K562 (cell line): ENCODE data around the gene LTBP1. TPM values are rescaled to one million over a fixed set of nuclear protein-coding genes. Genes with fewer than 3 reads are reported as not detected.
A peak's percentile ranks its signal among the peaks of the same experiment; 100 is the strongest.

Experiments used
- CBFA2T2 ChIP-seq: fragments of 450-650 bp; conservative IDR thresholded peaks from 2 replicates; pipeline ENCODE4 v1.6.1; 2017; ENCODE audit warnings: mild to moderate bottlenecking
- CBFA2T3 ChIP-seq: fragments of 450-650 bp; IDR thresholded peaks from 2 replicates; pipeline ENCODE4 v1.6.1; 2017
- CHD1 ChIP-seq: fragments of 200-600 bp; sonication (generic); IDR thresholded peaks from one replicate; pipeline ENCODE4 v1.6.1; 2012; ENCODE audit warnings: mild to moderate bottlenecking, moderate library complexity, low read length, inconsistent platforms
- HDAC6 ChIP-seq: IDR thresholded peaks from 2 replicates; pipeline ENCODE4 v1.6.1; 2012; ENCODE audit warnings: low read depth, mild to moderate bottlenecking, control low read depth, inconsistent platforms, low read length, moderate library complexity
- HMBOX1 ChIP-seq: sonication (generic); IDR thresholded peaks from 2 replicates; pipeline ENCODE4 v1.6.1; 2016
- HNRNPH1 ChIP-seq: fragments of 200-400 bp; formaldehyde crosslinking; optimal IDR thresholded peaks from 2 replicates; pipeline ENCODE3; 2017; ENCODE audit warnings: low read depth, mild to moderate bottlenecking, low read length, moderate library complexity
- JUNB ChIP-seq: fragments of 450-650 bp; formaldehyde crosslinking; conservative IDR thresholded peaks from 2 replicates; pipeline ENCODE4 v1.4.0; 2020; ENCODE audit warnings: mild to moderate bottlenecking
- KLF10 ChIP-seq: fragments of 250-450 bp; sonication (Bioruptor Pico); IDR thresholded peaks from 2 replicates; pipeline ENCODE4 v1.6.1; 2021; ENCODE audit warnings: matching md5 sums
- NFXL1 ChIP-seq: fragments of 450-650 bp; formaldehyde crosslinking; IDR thresholded peaks from 2 replicates; pipeline ENCODE4 v1.4.0; 2021; ENCODE audit warnings: mild to moderate bottlenecking
- NRF1 ChIP-seq, 2 experiments: fragments of 450-650 bp; IDR thresholded peaks in 1 of 2; conservative IDR thresholded peaks in 1 of 2; 2 replicates each; pipeline ENCODE4 v1.6.1; 2014; ENCODE audit warnings: mild to moderate bottlenecking in 2 of 2
- TEAD4 ChIP-seq, 2 experiments: sonication (generic) in 1 of 2; formaldehyde crosslinking in 1 of 2; IDR thresholded peaks; 2 replicates each; pipeline versions ENCODE4 v1.6.1 to v1.8.0; 2012 to 2022; ENCODE audit warnings: borderline replicate concordance in 1 of 2, inconsistent platforms in 1 of 2, low read length in 1 of 2, mild to moderate bottlenecking in 1 of 2, missing genetic modification reagents in 1 of 2
- ZBTB34 ChIP-seq: fragments of 250-450 bp; sonication (Bioruptor Pico); IDR thresholded peaks from 2 replicates; pipeline ENCODE4 v1.8.0; 2021; ENCODE audit warnings: mild to moderate bottlenecking, moderate library complexity
- ZNF134 ChIP-seq: fragments of 250-450 bp; sonication (Bioruptor Pico); conservative IDR thresholded peaks from 2 replicates; pipeline ENCODE4 v1.4.0; 2020
- ZNF143 ChIP-seq: sonication (generic); formaldehyde crosslinking; IDR thresholded peaks from 2 replicates; pipeline ENCODE4 v1.9.0; 2022; ENCODE audit warnings: mild to moderate bottlenecking, missing genetic modification reagents
- ZNF764 ChIP-seq: fragments of 250-450 bp; sonication (Bioruptor Pico); IDR thresholded peaks from 2 replicates; pipeline ENCODE4 v1.4.0; 2020; ENCODE audit warnings: low read depth, mild to moderate bottlenecking, moderate library complexity
- ZNF79 ChIP-seq: fragments of 250-450 bp; sonication (Bioruptor Pico); IDR thresholded peaks from 2 replicates; pipeline ENCODE4 v1.4.0; 2020; ENCODE audit warnings: low read depth, mild to moderate bottlenecking, moderate library complexity
- polyA plus RNA-seq, 8 experiments: library from polyadenylated mRNA; depleted of rRNA in 4 of 8; stranded (reverse) in 5 of 8; unstranded in 3 of 8; fragments of >200 nt; fragmentation: Nextera tagmentation in 2 of 8; fragmentation: Illumina TruSeq in 1 of 8; extraction: Ambion mirVana in 2 of 8; extraction: Trizol in 1 of 8; gene quantifications; 2 replicates each; pipeline versions ENCODE4 v1.2.1 to v1.2.3, GENCODE V29; 2011 to 2014; ENCODE audit warnings: inconsistent platforms in 1 of 8, missing spikeins in 1 of 8
- total RNA-seq, 7 experiments: library from RNA; depleted of rRNA in 6 of 7; stranded (reverse); fragments of >200 nt in 6 of 7; fragmentation: Illumina TruSeq in 2 of 7; extraction: Trizol in 2 of 7; gene quantifications; 2 replicates each; pipeline versions ENCODE4 v1.2.1 to v1.2.3, GENCODE V29; 2011 to 2021; ENCODE audit warnings: low replicate concordance in 1 of 7

The LTBP1 gene
- total and polyA plus RNA-seq, 9 of the 15 experiments (the other 6 are each of a cell fraction or from before 2014, with no cell fraction given): 3.6 to 16.4 (median 8.5) TPM

- TF ChIP-seq ZNF134 (CRISPR knock-in tag): no peak
- no peak for TF ChIP-seq CHD1
- TF ChIP-seq JUNB: no peak
- peak; percentile 86 for TF ChIP-seq TEAD4 (IDR thresholded peaks at IDR 0.05; ENCODE audit: low read length)
- no peak for TF ChIP-seq TEAD4 (CRISPR knock-in tag; IDR thresholded peaks at IDR 0.05; ENCODE audit: borderline replicate concordance)
- no peak for TF ChIP-seq KLF10 (CRISPR knock-in tag)
- no peak for TF ChIP-seq ZBTB34 (CRISPR knock-in tag)
- no peak for TF ChIP-seq NFXL1 (CRISPR knock-in tag)
- TF ChIP-seq ZNF79 (CRISPR knock-in tag): no peak
- TF ChIP-seq NRF1 (conservative IDR thresholded peaks at IDR 0.05 in 1 of 2, IDR thresholded peaks at IDR 0.05 in 1 of 2): no peak
- TF ChIP-seq HMBOX1: 0 out of 2 replicates have a peak, but pooled peaks have one; percentile 14
- no peak for TF ChIP-seq HNRNPH1
- TF ChIP-seq CBFA2T3: peak; percentile 81
- no peak for TF ChIP-seq ZNF143
- TF ChIP-seq CBFA2T2: peak; percentile 59
- TF ChIP-seq HDAC6: no peak
- TF ChIP-seq ZNF764 (CRISPR knock-in tag): no peak
- TF ChIP-seq, all 486 proteins: peak for 44
Measured at GRCh38 chr2:33437297-33437696, 490.5 kb downstream of the LTBP1 start (continued).
